ENCODE measurements around the gene CTCFL.
A peak's percentile ranks its signal among the peaks of the same experiment; 100 is the strongest.
"Not testable (repeated sequence)": the region's sequence is repeated elsewhere in the genome, so short reads cannot be mapped to it uniquely, and the experiment has no call there.

The CTCFL gene

DNA sequence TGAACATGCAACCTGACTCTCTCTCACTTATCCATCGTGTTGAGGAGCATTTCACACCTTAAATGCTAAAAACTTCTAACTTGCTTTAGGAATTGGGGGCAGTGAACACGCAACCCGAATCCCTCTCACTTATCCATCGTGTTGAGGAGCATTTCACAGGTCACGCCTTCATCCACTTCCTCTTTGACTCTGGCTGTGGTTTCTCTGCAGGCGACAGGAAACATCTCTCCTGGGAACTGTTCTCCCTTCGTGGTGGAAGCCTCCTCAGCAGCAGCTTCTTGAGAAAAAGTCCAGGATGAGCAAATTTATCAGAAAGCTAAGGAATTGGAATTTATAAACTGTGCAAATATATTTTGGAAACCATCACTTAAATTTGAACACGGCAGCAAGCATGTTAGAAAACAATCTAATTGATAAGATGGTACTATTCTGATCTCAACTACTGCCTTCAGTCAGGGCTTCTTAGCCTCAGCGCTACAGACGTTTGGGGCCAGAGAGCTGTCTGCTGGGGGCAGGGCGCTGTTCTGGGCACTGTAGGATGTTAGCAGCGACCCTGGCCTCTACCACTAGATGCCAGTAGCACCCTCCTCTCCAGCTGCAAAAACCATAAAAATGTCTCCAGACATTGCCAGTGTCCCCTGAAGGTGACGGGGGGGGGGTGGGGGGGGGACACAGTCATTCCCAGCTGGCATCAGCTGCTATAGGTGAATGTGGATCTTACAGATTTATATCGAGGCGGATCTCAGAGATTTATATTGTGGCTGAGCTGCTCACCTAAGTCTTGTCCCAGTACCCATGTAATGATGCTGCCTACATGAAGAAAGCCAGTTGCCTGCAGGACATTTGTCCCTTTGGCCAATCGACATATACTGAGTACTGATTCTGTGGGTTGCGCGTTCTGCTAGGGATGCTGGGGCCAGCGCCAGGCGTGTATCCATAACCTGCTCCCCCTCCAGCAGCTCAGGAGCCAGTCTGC lies 26.2 kb downstream of the CTCFL start:
- POLR2A ChIA-PET (ENCODE audit: low non-redundant PET), result interaction anchor here (0.6 kb wide), 1 partner anchor 114 kb away, joined by 3 read pairs; no protein-coding TSS in a partner anchor
- peak; percentile 41 for DNase-seq (ENCODE audit: low spot score)
- no peak overlapping the region for H3K27ac ChIP-seq
- TF ChIP-seq, protein P1, sequence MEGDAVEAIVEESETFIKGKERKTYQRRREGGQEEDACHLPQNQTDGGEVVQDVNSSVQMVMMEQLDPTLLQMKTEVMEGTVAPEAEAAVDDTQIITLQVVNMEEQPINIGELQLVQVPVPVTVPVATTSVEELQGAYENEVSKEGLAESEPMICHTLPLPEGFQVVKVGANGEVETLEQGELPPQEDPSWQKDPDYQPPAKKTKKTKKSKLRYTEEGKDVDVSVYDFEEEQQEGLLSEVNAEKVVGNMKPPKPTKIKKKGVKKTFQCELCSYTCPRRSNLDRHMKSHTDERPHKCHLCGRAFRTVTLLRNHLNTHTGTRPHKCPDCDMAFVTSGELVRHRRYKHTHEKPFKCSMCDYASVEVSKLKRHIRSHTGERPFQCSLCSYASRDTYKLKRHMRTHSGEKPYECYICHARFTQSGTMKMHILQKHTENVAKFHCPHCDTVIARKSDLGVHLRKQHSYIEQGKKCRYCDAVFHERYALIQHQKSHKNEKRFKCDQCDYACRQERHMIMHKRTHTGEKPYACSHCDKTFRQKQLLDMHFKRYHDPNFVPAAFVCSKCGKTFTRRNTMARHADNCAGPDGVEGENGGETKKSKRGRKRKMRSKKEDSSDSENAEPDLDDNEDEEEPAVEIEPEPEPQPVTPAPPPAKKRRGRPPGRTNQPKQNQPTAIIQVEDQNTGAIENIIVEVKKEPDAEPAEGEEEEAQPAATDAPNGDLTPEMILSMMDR (conservative IDR thresholded peaks at IDR 0.05; ENCODE audit: low read depth), result peak; percentile 68
- CTCF ChIA-PET, result interaction anchor here (0.5 to 2.6 kb wide), 22 partner anchors 10 to 712 kb away, joined by 3 to 23 read pairs (median 4); no protein-coding TSS in a partner anchor

DNA sequence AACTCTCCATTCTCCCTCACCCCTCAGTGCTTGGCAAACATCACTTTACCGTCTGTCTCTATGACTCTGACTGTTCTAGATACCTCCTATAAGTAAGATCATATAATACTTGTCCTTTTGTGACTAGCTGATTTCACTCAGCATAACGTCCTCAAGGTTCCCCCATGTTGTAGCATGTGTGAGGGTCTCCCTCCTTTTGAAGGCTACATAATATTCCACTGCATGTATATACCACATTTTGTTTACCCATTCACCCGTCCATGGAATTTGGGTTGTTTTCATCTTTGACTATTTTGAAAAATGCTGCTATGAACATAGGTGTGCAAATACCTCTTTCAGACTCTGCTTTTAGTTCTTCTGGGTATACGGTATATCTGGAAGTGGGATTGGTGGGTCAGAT lies 28.3 kb downstream of the CTCFL start:
- no peak overlapping the region for H3K27ac ChIP-seq
- ChIA-PET CTCF (interaction anchor here (0.5 to 1.7 kb wide), 3 partner anchors 20 to 114 kb away, joined by 3 to 14 read pairs (median 3); no protein-coding TSS in a partner anchor), POLR2A (ENCODE audit: low non-redundant PET) (no interaction called here)
- TF ChIP-seq, protein P1 (conservative IDR thresholded peaks at IDR 0.05; ENCODE audit: low read depth), result no peak
- DNase-seq (ENCODE audit: low spot score), result no peak

- no peak overlapping the region for H3K27ac ChIP-seq
- TF ChIP-seq, protein P1 (conservative IDR thresholded peaks at IDR 0.05; ENCODE audit: low read depth), result no peak
- ChIA-PET CTCF (interaction anchor here (0.6 to 1.7 kb wide), 15 partner anchors 12 to 1260 kb away, joined by 3 to 14 read pairs (median 4); no protein-coding TSS in a partner anchor), POLR2A (ENCODE audit: low non-redundant PET) (no interaction called here)
- DNase-seq (ENCODE audit: low spot score), result no peak
Measured at GRCh38 chr20:57495978-57496377, 29.0 kb downstream of the CTCFL start.

DNA sequence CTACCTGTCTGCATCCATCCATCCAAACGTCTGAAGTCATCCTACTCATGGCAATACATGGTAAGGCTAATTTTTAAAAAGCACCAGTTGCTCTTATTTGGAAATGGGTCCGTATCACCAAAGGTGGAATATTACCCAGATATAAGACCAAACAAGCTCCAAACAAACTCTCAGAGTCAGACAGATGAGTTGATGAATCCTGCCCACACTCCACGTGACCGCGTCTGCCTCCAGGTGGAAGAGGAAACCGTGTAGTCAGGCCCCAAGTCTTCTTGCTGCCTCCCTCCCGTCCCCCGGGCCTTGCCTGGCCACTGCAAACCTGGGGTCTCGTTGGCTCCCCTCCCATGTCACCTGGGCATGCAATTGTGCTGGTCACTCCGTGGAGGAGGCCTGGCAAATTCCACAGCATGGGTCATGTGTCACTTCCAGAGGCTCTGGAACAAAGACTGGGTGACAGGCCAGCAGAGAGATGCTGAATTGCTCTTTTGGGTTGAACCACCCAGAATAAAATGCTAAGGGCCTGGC lies 31.8 kb downstream of the CTCFL start:
- ChIA-PET POLR2A (ENCODE audit: low non-redundant PET) (no interaction called here), CTCF (interaction anchor here (0.8 to 1.4 kb wide), 2 partner anchors 95 to 113 kb away, joined by 3 to 4 read pairs; no protein-coding TSS in a partner anchor)
- H3K27ac ChIP-seq, result no peak overlapping the region
- TF ChIP-seq, protein P1 (conservative IDR thresholded peaks at IDR 0.05; ENCODE audit: low read depth), result no peak
- no peak for DNase-seq (ENCODE audit: low spot score)

GRCh38 chr20:57491373-57491772 lies 33.6 kb downstream of the CTCFL start:
- ChIA-PET CTCF (no interaction called here), POLR2A (ENCODE audit: low non-redundant PET) (no interaction called here)
- H3K27ac ChIP-seq, result no peak overlapping the region
- DNase-seq (ENCODE audit: low spot score), result no peak
- TF ChIP-seq, protein P1 (conservative IDR thresholded peaks at IDR 0.05; ENCODE audit: low read depth), result no peak

DNA sequence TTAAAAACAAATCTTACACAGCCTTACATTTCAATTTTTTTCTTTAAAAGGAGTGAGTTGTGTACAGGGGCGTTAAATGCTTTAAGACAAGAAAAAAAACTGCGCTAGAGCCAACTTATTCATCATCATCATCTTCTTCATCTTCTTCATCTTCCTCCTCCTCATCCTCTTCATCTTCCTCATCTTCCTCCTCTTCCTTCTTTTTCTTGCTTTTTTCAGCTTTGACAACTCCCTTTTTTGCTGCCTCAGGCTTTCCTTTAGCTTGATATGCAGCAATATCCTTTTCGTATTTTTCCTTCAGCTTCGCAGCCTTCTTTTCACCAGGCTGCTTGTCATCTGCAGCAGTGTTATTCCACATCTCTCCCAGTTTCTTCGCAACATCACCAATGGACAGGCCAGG lies 36.7 kb downstream of the CTCFL start:
- POLR2A ChIA-PET (ENCODE audit: low non-redundant PET); DNase-seq (ENCODE audit: low spot score); CTCF ChIA-PET; H3K27ac ChIP-seq: not testable (repeated sequence)
